ENCODE measurements around the gene EARS2.
"Not testable (repeated sequence)": the region's sequence is repeated elsewhere in the genome, so short reads cannot be mapped to it uniquely, and the experiment has no call there.

The EARS2 gene

DNA sequence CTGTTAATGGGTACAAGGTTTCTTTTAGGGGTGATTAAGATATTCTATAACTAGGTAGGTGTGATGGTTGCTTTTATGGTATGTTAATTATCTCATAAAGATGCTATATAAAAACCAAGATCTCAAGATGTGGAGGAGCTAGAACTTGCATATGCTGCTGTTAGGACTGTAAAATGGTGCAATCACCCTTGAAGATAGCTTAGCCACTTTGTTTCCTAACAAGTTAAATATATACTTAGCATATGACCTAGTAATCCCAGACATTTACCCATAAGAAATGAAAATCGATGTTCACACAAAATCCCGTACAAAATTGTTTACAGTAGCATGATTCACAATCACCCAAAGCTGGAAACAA lies 71.9 kb downstream of the EARS2 start:
- DNase-seq (ENCODE audit: low read depth in 2 of 3, low spot score in 2 of 3), result no peak

DNA sequence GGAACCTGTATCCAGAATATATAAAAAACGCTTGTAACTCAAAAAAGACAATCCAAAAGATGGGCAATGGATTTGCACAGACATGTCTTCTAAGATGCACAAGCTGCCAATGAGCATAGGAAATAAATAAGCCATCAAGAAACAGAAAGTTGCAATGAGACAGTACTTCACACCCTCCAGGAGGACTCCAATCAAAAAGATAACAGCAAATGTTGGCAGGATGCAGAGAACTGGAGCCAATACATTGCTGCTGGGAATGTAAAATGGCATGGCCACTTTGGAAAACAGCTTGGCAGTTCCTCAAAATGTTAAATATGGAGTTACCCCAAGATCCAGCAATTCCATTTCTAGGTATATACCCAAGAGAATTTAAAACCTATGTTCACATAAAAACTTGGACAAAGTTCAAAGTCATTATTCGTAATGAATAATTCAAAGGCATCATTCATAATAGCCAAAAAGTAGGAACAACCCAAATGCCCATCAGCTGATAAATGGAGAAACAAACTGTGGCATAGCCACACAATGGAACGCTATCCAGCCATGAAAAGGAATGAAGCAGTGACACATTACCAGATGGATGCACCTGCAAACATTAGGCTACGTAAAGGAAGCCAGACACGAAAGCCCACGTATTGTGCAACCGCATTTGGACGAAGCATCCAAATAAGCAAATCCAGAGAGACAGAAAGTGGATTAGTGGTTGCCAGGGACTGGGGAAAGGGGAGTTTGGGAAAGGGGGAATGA lies 72.5 kb downstream of the EARS2 start:
- no peak for DNase-seq (ENCODE audit: low read depth in 2 of 3, low spot score in 2 of 3)

DNA sequence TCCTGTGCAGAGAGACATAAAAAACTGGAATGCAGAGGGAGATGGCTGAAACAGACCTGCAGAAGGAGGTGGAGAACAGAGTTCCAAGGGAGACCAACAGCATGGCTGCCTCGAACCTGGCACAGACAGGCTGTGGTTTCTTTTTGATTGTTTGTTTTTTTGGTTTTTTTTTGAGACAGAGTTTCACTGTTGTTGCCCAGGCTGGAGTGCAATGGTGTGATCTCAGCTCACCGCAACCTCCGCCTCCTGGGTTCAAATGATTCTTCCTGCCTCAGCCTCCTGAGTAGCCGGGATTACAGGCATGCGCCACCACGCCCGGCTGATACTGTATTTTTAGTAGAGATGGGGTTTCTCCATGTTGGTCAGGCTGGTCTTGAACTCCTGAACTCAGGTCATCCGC lies 73.7 kb downstream of the EARS2 start:
- DNase-seq (ENCODE audit: low read depth in 2 of 3, low spot score in 2 of 3), result not testable (repeated sequence)

DNA sequence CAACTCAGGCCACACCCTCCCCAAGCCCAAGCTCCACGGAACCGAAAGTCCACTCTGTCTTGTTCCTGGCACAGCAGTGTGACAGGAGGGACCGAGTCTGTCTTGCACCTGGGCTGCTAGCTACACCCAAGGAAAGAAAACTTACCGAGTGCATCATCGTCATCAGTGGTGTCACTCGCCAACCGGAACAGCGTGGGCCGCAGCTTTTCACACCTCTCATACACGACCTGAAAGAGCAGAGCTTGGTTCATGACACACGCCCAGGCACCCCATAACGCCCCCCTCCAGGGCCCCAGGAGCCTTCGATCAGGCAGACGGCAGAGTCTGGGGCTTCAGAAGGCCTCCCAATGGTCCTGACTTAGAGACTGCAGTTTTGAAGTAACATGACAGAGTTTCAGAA lies 74.4 kb downstream of the EARS2 start:
- DNase-seq (ENCODE audit: low read depth in 2 of 3, low spot score in 2 of 3), result peak in 1 of 3 experiments; percentile 16

DNA sequence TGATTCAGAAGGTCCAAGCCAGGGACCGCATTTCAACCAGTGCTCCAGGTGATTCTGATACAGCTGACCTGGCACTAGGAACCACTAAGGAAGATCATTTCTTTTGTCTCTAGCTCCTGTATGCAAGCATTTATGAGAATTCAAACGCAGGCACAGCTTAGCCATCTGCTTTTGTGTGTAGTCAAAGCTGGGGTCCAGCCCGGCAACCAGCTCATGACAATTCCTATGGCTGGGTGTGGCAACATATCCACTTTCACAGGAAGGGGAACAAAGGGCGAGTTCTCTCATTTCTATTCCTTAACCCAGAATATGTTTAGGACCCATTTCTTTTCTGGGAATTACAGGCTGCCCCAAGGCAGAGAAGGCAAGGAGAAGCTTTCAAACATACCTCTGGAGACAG lies 76.9 kb downstream of the EARS2 start:
- DNase-seq (ENCODE audit: low read depth in 2 of 3, low spot score in 2 of 3), result no peak

DNA sequence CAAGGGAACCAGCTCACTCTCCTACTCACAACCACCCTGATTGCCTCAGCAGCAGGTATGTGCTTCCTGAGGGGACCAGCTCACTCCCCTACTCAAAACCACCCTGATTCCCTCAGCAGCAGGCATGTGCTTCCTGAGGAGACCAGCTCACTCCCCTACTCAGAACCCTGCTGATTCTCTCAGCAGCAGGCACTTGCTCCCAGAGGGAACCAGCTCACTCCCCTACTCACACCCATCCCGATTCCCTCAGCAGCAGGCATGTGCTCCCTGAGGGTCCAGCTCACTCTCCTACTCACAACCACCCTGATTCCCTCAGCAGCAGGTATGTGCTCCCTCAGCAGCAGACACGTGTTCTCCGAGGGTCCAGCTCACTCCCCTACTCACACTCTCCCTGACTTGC lies 78.0 kb downstream of the EARS2 start:
- DNase-seq (ENCODE audit: low read depth in 2 of 3, low spot score in 2 of 3), result no peak

DNA sequence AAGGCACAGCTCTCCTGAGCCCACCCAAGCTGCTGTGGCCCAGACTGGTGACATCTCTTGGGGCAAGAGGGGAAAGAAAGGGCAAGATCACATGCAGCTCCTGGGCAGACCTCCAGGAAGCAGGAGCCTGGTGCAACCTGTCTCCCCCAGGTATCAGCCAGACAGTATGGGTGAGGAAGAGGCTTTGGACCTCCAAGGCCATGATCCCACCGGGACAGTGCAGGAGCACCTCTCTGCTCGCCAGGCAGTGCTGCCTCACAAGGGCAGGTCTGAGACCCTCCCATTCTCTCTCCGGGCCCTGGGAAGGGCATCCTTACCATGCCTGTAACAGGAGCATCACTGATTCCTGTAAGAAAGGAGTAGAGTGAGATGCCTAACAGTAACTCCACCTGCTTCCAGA lies 78.6 kb downstream of the EARS2 start:
- no peak for DNase-seq (ENCODE audit: low read depth in 2 of 3, low spot score in 2 of 3)

DNA sequence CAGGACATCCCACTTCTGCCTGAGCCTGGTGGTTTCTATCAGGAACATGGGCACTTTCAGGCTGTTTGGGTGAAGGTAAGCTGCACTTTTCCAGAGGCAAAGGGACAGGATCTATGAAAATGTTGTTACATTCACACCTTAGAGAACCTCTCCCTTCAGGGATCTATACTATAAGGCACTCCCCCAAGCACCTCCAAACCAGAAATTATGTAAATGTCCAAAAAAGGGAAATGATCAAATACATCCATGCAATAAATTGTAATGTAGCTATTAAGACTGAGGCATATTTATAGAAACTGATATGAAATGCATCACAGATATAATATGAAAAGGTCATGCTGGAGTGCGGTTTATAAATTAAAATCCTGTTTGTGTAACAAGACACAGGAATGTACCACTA lies 80.9 kb downstream of the EARS2 start:
- no peak for DNase-seq (ENCODE audit: low read depth in 2 of 3, low spot score in 2 of 3)
